Right atrium auricular region (tissue), 2 donors: ENCODE measurements around the gene STARD13. TPM values are rescaled to one million over a fixed set of nuclear protein-coding genes. Genes with fewer than 3 reads are reported as not detected.
"Not testable (repeated sequence)": the region's sequence is repeated elsewhere in the genome, so short reads cannot be mapped to it uniquely, and the experiment has no call there.

ENCODE experiments used
- DNase-seq: peaks from one replicate; pipeline ENCODE4 v3.0.0-alpha.2; 2019; ENCODE audit warnings: low spot score
- H3K27ac ChIP-seq, 2 donors: fragments of 200-600 bp; sonication (generic); 1 replicate in 1 of 2; 2 replicates in 1 of 2; pipeline ENCODE4 v1.5.1; 2016 to 2019
- H3K27me3 ChIP-seq, 2 donors: fragments of 200-600 bp; sonication (generic); one replicate each; pipeline versions ENCODE4 v1.5.1 to v1.6.0; 2017 to 2019
- H3K36me3 ChIP-seq: fragments of 200-600 bp; sonication (generic); one replicate; pipeline ENCODE4 v1.5.1; 2016
- H3K4me1 ChIP-seq, 2 donors: fragments of 200-600 bp; sonication (generic); one replicate each; pipeline versions ENCODE4 v1.5.1 to v1.6.0; 2017 to 2019
- H3K4me3 ChIP-seq, 2 donors: fragments of 200-600 bp; sonication (generic); 1 replicate in 1 of 2; 2 replicates in 1 of 2; pipeline ENCODE4 v1.5.1; 2017 to 2019; ENCODE audit warnings: mild to moderate bottlenecking in 1 of 2, moderate library complexity in 1 of 2
- H3K9me3 ChIP-seq, 2 donors: fragments of 200-600 bp; sonication (generic); one replicate each; pipeline ENCODE4 v1.5.1; 2019
- CTCF ChIP-seq, 2 donors: fragments of 200-600 bp; sonication (generic); IDR thresholded peaks; one replicate each; pipeline ENCODE4 v1.5.1; 2019; ENCODE audit warnings: antibody characterized with exemption in 2 of 2
- total RNA-seq, 2 donors: library from RNA; depleted of rRNA; stranded (reverse); fragments of >200 nt; gene quantifications; one replicate each; pipeline ENCODE4 v1.1.0, GENCODE V29; 2016

STARD13 gene
- total RNA-seq, 2 donors from 2014 or later = 21.6 to 23.3 TPM

GRCh38 chr13:33165787-33166186 lies 119.8 kb downstream of the STARD13 start:
- peaks cover 0 to 11% of the 10 kb centered on the region in 2 donors for H3K9me3 ChIP-seq
- H3K27me3 ChIP-seq = no peaks in the 10 kb centered on the region
- DNase-seq = no peak
- H3K4me1 ChIP-seq = peaks cover 0 to 26% of the 10 kb centered on the region in 2 donors
- no peak for TF ChIP-seq CTCF (IDR thresholded peaks at IDR 0.05)
- H3K27ac ChIP-seq = no peak overlapping the region
- H3K4me3 ChIP-seq = no peak overlapping the region
- peaks cover 53% of the 10 kb centered on the region for H3K36me3 ChIP-seq

GRCh38 chr13:33164331-33164730 lies 121.2 kb downstream of the STARD13 start:
- no peak overlapping the region for H3K27ac ChIP-seq

DNA sequence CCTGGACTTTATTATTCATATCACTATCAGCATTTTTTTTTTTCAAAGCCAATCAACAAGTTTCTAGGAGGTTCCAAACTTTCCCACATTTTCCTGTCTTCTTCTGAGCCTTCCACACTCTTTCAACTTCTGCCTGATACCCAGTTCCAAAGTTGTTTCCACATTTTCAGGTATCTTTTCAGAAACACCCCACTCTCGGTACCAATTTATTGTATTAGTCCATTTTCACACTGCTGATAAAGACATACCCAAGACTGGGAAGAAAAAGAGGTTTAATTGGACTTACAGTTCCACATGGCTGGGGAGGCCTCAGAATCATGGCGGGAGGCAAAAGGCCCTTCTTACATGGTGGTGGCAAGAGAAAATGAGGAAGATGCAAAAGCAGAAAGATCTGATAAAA lies 122.8 kb downstream of the STARD13 start:
- not testable (repeated sequence) for H3K27me3 ChIP-seq, DNase-seq, H3K4me1 ChIP-seq, H3K4me3 ChIP-seq, H3K27ac ChIP-seq
- peaks cover 57% of the 10 kb centered on the region for H3K36me3 ChIP-seq
- peaks cover 0 to 11% of the 10 kb centered on the region in 2 donors for H3K9me3 ChIP-seq

More at GRCh38 chr13:33164331-33164730, 121.2 kb downstream of the STARD13 start:
- Histone ChIP-seq H3K27me3 (no peaks in the 10 kb centered on the region), H3K4me3 (no peak overlapping the region), H3K36me3 (peaks cover 57% of the 10 kb centered on the region), H3K9me3 (peaks cover 0 to 11% of the 10 kb centered on the region in 2 donors), H3K4me1 (peaks cover 0 to 20% of the 10 kb centered on the region in 2 donors)
- no peak for DNase-seq
- TF ChIP-seq CTCF (IDR thresholded peaks at IDR 0.05) = no peak

DNA sequence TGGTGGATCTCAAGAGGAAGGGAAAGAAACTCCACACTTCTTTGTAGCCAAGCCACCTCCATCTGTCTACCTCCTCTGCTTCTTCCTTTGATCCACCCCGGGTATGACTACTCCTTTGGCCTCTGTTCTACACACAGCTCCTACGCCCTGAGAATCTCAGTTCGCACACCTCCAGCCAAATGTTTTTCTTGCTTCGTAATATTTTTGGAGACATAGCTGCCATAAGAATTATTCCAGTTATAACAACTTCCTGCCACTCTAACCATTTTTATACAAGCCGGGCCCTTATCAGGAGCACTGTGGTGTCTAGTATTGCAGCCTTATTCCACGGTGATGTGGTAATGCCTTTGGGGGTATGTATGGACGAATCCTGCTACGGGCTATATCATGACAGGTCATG lies 126.7 kb downstream of the STARD13 start:
- DNase-seq = no peak
- Histone ChIP-seq H3K9me3 (peaks cover 0 to 11% of the 10 kb centered on the region in 2 donors), H3K4me3 (no peak overlapping the region), H3K36me3 (peaks cover 29% of the 10 kb centered on the region), H3K4me1 (peaks cover 0 to 5% of the 10 kb centered on the region in 2 donors), H3K27me3 (no peaks in the 10 kb centered on the region), H3K27ac (no peak overlapping the region)
- TF ChIP-seq CTCF (IDR thresholded peaks at IDR 0.05) = no peak

DNA sequence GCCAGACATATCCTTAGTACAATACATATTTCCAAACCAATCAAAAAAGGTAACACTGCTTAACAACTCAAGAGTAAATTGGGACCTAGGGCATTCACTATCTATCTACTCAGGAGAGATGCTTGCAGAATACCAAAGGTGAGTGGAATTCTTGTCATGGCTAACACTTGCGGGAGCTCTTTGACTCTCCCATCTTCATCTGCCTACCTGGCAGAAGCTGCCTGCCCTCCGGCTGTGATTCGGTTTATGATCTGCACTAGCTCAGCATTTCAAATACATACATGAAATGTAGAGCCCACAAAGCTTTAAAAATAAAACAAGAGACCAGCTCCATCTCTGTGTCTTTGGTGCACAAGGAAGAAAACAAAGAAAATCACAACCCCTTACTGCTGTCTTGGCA lies 127.3 kb downstream of the STARD13 start:
- Histone ChIP-seq H3K36me3 (peaks cover 29% of the 10 kb centered on the region), H3K27me3 (no peaks in the 10 kb centered on the region), H3K9me3 (peaks cover 0 to 11% of the 10 kb centered on the region in 2 donors), H3K27ac (no peak overlapping the region), H3K4me3 (no peak overlapping the region), H3K4me1 (peaks cover 0 to 10% of the 10 kb centered on the region in 2 donors)
- no peak for TF ChIP-seq CTCF (IDR thresholded peaks at IDR 0.05)
- no peak for DNase-seq

DNA sequence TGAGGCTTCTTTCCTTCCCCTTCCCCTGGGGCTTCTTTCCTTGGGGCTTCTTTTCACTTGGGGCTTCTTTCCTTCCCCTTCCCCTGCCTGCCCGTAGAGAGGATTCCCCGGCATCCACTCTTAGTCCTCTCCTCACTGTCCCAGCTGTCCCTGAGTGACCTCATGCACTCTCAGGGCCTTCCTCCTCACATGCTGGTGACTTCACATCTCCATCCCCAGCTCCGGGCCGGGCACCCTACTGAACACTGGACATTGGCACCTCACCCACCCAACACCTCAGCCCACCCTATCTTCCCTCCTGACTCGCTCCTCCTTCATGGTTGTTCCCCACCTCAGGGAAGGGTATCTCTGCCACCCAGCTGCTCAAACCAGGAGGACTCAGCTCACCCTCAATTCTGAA lies 130.6 kb downstream of the STARD13 start:
- Histone ChIP-seq H3K27ac (peak overlapping the region in 1 of 2 donors; percentile 31), H3K9me3 (no peaks in the 10 kb centered on the region), H3K36me3 (no peaks in the 10 kb centered on the region), H3K4me3 (no peak overlapping the region), H3K4me1 (peaks cover 0 to 26% of the 10 kb centered on the region in 2 donors), H3K27me3 (no peaks in the 10 kb centered on the region)
- TF ChIP-seq CTCF (IDR thresholded peaks at IDR 0.05) = no peak
- no peak for DNase-seq
